Measurements from ENCODE around the gene HOXC4.

GRCh38 chr12:54032627-54033100 is 21.0 kb upstream of the HOXC4 start, which contains the start of gene HOXC5:
- TF ChIP-seq CTCF (IDR thresholded peaks at IDR 0.05) = peak; percentile 98
- no peak for TF ChIP-seq EP300 (IDR thresholded peaks at IDR 0.05)
- no peak for TF ChIP-seq POLR2AphosphoS2 (conservative IDR thresholded peaks at IDR 0.05; ENCODE audit: low read length)
- no peak for TF ChIP-seq POLR2A (IDR thresholded peaks at IDR 0.05; ENCODE audit: low read length)
- no peak for TF ChIP-seq ESRRA (IDR thresholded peaks at IDR 0.05; ENCODE audit: borderline replicate concordance, low read length)
- TF ChIP-seq CBX2 (IDR thresholded peaks at IDR 0.05; ENCODE audit: borderline replicate concordance, low read depth) = no peak
- TF ChIP-seq JUNB (IDR thresholded peaks at IDR 0.05) = no peak
- no peak for TF ChIP-seq REST (IDR thresholded peaks at IDR 0.05)
- TF ChIP-seq ZFP36 (IDR thresholded peaks at IDR 0.05; ENCODE audit: borderline replicate concordance, partially characterized antibody) = no peak

Data from A549 (cell line).